ENCODE results near the gene WDR59. TPM values are rescaled to one million over a fixed set of nuclear protein-coding genes. Genes with fewer than 3 reads are reported as not detected.

The WDR59 gene
- total RNA-seq, 6 experiments from 2014 or later, result 23.2 to 69.5 (median 48.3) TPM

- H3K4me1 ChIP-seq, result no peaks in the 10 kb centered on the region
- DNase-seq (no peak), ATAC-seq (no peak)
- H3K27ac ChIP-seq, result no peak overlapping the region
- intact Hi-C loops (cut with DNase I), result no loop called here
- H3K4me3 ChIP-seq, result no peak overlapping the region
- WGBS (ENCODE audit: insufficient coverage, low coverage, low lambda C conversion rate, missing lambda C conversion rate), result 88% methylated on average over 6 of the region's 8 CpGs
- TF ChIP-seq POLR2A (IDR thresholded peaks at IDR 0.05) (no peak), CTCF (IDR thresholded peaks at IDR 0.05) (no peak)
- H3K27me3 ChIP-seq, result no peaks in the 10 kb centered on the region
- H3K36me3 ChIP-seq, result peaks cover 0 to 41% (median 25%) of the 10 kb centered on the region in 4 donors
- H3K9me3 ChIP-seq, result no peaks in the 10 kb centered on the region
Observed at GRCh38 chr16:74892574-74893461, 92.1 kb downstream of the WDR59 start.

- 96% methylated on average over 6 of the region's 6 CpGs for WGBS (ENCODE audit: insufficient coverage, low coverage, low lambda C conversion rate, missing lambda C conversion rate)
- Histone ChIP-seq H3K4me3 (no peak overlapping the region), H3K36me3 (peaks cover 0 to 59% (median 38%) of the 10 kb centered on the region in 4 donors), H3K27me3 (no peaks in the 10 kb centered on the region), H3K9me3 (no peaks in the 10 kb centered on the region), H3K27ac (no peak overlapping the region), H3K4me1 (no peaks in the 10 kb centered on the region)
- TF ChIP-seq CTCF (IDR thresholded peaks at IDR 0.05) (no peak), POLR2A (IDR thresholded peaks at IDR 0.05) (no peak)
- no peak for DNase-seq
- intact Hi-C loops (cut with DNase I), result no loop called here
- no peak for ATAC-seq
Observed at GRCh38 chr16:74888888-74889287, 96.0 kb downstream of the WDR59 start.

- Histone ChIP-seq H3K27ac (no peak overlapping the region), H3K36me3 (peaks cover 0 to 58% (median 35%) of the 10 kb centered on the region in 4 donors)
Observed at GRCh38 chr16:74888232-74888862, 96.6 kb downstream of the WDR59 start.

GRCh38 chr16:74887084-74887483, 97.8 kb downstream of the WDR59 start:
- H3K27me3 ChIP-seq, result no peaks in the 10 kb centered on the region
- no peaks in the 10 kb centered on the region for H3K9me3 ChIP-seq
- H3K27ac ChIP-seq, result no peak overlapping the region
- H3K4me3 ChIP-seq, result no peak overlapping the region
- H3K36me3 ChIP-seq, result peaks cover 0 to 58% (median 27%) of the 10 kb centered on the region in 4 donors
- TF ChIP-seq POLR2A (IDR thresholded peaks at IDR 0.05), result no peak
- no peak for TF ChIP-seq CTCF (IDR thresholded peaks at IDR 0.05)
- no peak for ATAC-seq
- no peak for DNase-seq
- H3K4me1 ChIP-seq, result no peaks in the 10 kb centered on the region
- intact Hi-C loops (cut with DNase I), result no loop called here
- WGBS (ENCODE audit: insufficient coverage, low coverage, low lambda C conversion rate, missing lambda C conversion rate), result 84% methylated on average over 2 of the region's 2 CpGs

More at GRCh38 chr16:74888232-74888862, 96.6 kb downstream of the WDR59 start:
- TF ChIP-seq CTCF (IDR thresholded peaks at IDR 0.05) (no peak), POLR2A (IDR thresholded peaks at IDR 0.05) (no peak)
- Histone ChIP-seq H3K27me3 (no peaks in the 10 kb centered on the region), H3K4me1 (no peaks in the 10 kb centered on the region), H3K9me3 (no peaks in the 10 kb centered on the region), H3K4me3 (no peak overlapping the region)
- ATAC-seq (no peak), DNase-seq (no peak)
- intact Hi-C loops (cut with DNase I), result no loop called here
- WGBS (ENCODE audit: insufficient coverage, low coverage, low lambda C conversion rate, missing lambda C conversion rate), result 88% methylated on average over 5 of the region's 13 CpGs

Data from right lobe of liver (tissue), 6 donors.